Stomach (tissue), 9 donors: ENCODE results near the gene PRXL2B. TPM values are rescaled to one million over a fixed set of nuclear protein-coding genes. Genes with fewer than 3 reads are reported as not detected.
A peak's percentile ranks its signal among the peaks of the same experiment; 100 is the strongest.
"Not testable (repeated sequence)": the region's sequence is repeated elsewhere in the genome, so short reads cannot be mapped to it uniquely, and the experiment has no call there.

Experiments used
- DNase-seq, 2 donors: peaks; one replicate each; pipeline versions ENCODE4 v3.0.0 to v3.0.0-alpha.2; 2013 to 2019
- H3K27ac ChIP-seq, 5 donors: fragments of 200-600 bp in 4 of 5; sonication (generic) in 4 of 5; one replicate each; pipeline ENCODE4 v1.5.1; 2013 to 2019; ENCODE audit warnings: mild to moderate bottlenecking in 1 of 5, moderate library complexity in 1 of 5
- H3K27me3 ChIP-seq, 3 donors: fragments of 200-600 bp; sonication (generic); one replicate each; pipeline ENCODE4 v1.5.1; 2017 to 2019; ENCODE audit warnings: mixed run types in 1 of 3
- H3K36me3 ChIP-seq, 4 donors: fragments of 200-600 bp; sonication (generic); 1 replicate in 3 of 4; 2 replicates in 1 of 4; pipeline ENCODE4 v1.5.1; 2016 to 2019
- H3K4me1 ChIP-seq, 4 donors: fragments of 200-600 bp; sonication (generic); one replicate each; pipeline ENCODE4 v1.5.1; 2016 to 2019
- H3K4me3 ChIP-seq, 4 donors: fragments of 200-600 bp; sonication (generic) in 3 of 4; one replicate each; pipeline ENCODE4 v1.5.1; 2016 to 2019; ENCODE audit warnings: mild to moderate bottlenecking in 1 of 4
- H3K9me3 ChIP-seq, 4 donors: fragments of 200-600 bp; sonication (generic); one replicate each; pipeline ENCODE4 v1.5.1; 2016 to 2019
- EP300 ChIP-seq: sonication (generic); formaldehyde crosslinking; IDR thresholded peaks from one replicate; pipeline ENCODE4 v1.6.1; 2017; ENCODE audit warnings: antibody characterized with exemption
- POLR2A ChIP-seq, 4 donors: fragments of 450-650 bp; IDR thresholded peaks; one replicate each; pipeline ENCODE4 v1.6.1; 2016; ENCODE audit warnings: antibody characterized with exemption in 4 of 4, control low read depth in 2 of 4, mild to moderate bottlenecking in 1 of 4, moderate library complexity in 1 of 4
- POLR2AphosphoS5 ChIP-seq, 3 donors: sonication (generic); formaldehyde crosslinking; IDR thresholded peaks; one replicate each; pipeline ENCODE4 v1.6.1; 2016; ENCODE audit warnings: antibody characterized with exemption in 3 of 3
- WGBS, 5 donors: extraction: QIAGEN DNeasy Blood & Tissue Kit in 3 of 5; methylation state at CpG; one replicate each; pipeline versions ENCODE4 v1.1.5 to v1.1.7; 2013 to 2018; 5-methylcytosine and 5-hydroxymethylcytosine counted together
- intact Hi-C: fragments of 100-400 bp; cut with DNase I; formaldehyde crosslinking; loops from one replicate; pipeline ENCODE4 v1.15.1; 2023; ENCODE audit warnings: low total_unique reads
- polyA plus RNA-seq, 3 donors: library from polyadenylated mRNA; stranded (reverse); fragments of 200-250 nt; gene quantifications; one replicate each; pipeline ENCODE4 v1.2.3, GENCODE V29; 2013
- total RNA-seq, 5 donors: library from RNA; depleted of rRNA; stranded (reverse); fragments of >200 nt; gene quantifications; one replicate each; pipeline versions ENCODE4 v1.1.0 to v1.2.3, GENCODE V29; 2014 to 2016
- TF ChIP-seq, protein P1 (sequence below), 7 experiments: fragments of 450-650 bp in 4 of 7; fragments of 200-600 bp in 3 of 7; sonication (generic) in 3 of 7; IDR thresholded peaks; one replicate each; pipeline ENCODE4 v1.5.1; 2016 to 2019; ENCODE audit warnings: antibody characterized with exemption in 7 of 7, control low read depth in 2 of 7, mild to moderate bottlenecking in 1 of 7
- donor health status: healthy with polysubstance abuse.
- donor health status: Bipolar disorder and iron deficiency.
- donor health status: healthy.

The PRXL2B gene
- total and polyA plus RNA-seq, 8 donors, result 8.5 to 668 (median 21.0) TPM

DNA sequence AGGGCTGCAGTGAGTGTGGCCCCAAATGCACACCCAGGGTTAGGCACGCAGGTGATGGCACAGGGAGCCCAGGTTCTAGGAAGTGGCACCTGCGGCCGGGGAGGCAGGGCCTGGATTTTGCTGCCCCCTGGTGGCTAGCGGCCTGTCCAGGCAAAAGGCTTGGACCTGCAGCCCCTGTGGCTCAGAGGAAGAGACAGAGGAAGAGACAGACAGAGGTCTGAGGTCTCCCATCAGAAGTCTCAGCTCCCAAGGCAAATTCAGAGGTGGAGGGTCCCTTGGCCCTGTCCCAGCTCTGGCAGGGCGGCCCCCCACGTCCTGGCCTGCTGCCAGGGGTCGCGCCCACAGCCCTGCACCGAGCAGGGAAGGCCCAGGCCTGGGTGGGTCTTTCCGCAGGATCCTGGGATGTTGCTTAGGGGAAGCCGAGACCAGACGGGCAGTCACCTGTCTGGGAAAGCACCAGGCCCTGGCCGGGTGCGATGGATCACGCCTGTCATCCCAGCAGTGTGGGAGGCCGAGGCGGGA is 38.4 kb upstream of the PRXL2B start:
- H3K36me3 ChIP-seq, result no peaks in the 10 kb centered on the region
- 3 to 11% (median 5%) methylated on average over 16 to 17 of the region's 17 CpGs for WGBS, 5 donors
- H3K27me3 ChIP-seq, result peaks cover 0 to 29% (median 0%) of the 10 kb centered on the region in 3 donors
- intact Hi-C loops, result loop anchor here (10.0 kb wide), 1 partner anchor 97 kb away; no protein-coding TSS in a partner anchor
- TF ChIP-seq, protein P1, sequence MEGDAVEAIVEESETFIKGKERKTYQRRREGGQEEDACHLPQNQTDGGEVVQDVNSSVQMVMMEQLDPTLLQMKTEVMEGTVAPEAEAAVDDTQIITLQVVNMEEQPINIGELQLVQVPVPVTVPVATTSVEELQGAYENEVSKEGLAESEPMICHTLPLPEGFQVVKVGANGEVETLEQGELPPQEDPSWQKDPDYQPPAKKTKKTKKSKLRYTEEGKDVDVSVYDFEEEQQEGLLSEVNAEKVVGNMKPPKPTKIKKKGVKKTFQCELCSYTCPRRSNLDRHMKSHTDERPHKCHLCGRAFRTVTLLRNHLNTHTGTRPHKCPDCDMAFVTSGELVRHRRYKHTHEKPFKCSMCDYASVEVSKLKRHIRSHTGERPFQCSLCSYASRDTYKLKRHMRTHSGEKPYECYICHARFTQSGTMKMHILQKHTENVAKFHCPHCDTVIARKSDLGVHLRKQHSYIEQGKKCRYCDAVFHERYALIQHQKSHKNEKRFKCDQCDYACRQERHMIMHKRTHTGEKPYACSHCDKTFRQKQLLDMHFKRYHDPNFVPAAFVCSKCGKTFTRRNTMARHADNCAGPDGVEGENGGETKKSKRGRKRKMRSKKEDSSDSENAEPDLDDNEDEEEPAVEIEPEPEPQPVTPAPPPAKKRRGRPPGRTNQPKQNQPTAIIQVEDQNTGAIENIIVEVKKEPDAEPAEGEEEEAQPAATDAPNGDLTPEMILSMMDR (IDR thresholded peaks at IDR 0.05), result peak in 5 of 7 experiments; percentile 85 to 96 (median 94)
- TF ChIP-seq POLR2A (IDR thresholded peaks at IDR 0.05) (no peak), EP300 (no peak), POLR2AphosphoS5 (IDR thresholded peaks at IDR 0.05) (peak; percentile 5 to 60 (median 8))
- peak; percentile 90 to 94 for DNase-seq
- H3K27ac ChIP-seq, result peak overlapping the region; percentile 92 to 98 (median 97)
- peaks cover 57 to 74% (median 67%) of the 10 kb centered on the region in 4 donors for H3K4me1 ChIP-seq
- H3K9me3 ChIP-seq, result no peaks in the 10 kb centered on the region
- peak overlapping the region; percentile 52 to 67 (median 54) for H3K4me3 ChIP-seq

DNA sequence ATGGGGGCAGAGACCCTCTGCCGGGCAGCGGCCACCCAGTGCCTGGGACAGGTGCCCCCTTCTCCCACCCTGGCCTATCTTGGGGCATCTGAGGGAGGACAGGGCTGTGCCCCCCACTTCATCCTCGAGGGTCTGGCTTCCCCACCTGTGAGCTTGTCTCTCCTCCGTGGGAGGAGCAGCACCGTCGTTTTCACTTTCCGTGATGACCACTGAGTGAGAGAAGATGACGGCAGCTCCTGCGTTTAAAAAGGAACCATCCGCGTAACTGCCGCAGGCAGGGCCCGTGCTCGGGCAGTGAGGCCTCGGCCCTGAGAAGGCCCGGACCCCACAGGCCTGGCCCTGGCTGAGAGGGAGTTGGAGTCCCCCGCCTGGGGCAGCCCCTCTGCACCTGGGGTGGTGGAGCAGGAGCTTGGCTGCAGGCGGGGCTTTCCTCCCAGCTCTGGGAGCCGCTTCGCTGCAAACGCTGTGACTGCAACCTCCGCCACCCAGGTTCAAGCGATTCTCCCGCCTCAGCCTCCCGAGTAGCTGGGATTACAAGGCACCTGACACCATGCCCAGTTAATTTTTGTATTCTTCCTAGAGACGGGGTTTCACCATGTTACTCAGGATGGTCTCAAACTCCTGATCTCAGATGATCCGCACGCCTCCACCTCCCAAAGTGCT is 37.1 kb upstream of the PRXL2B start:
- Histone ChIP-seq H3K27me3 (peaks cover 0 to 17% (median 0%) of the 10 kb centered on the region in 3 donors), H3K4me3 (peak overlapping the region; percentile 22 to 67 (median 52)), H3K4me1 (peaks cover 45 to 66% (median 59%) of the 10 kb centered on the region in 4 donors), H3K27ac (peak overlapping the region; percentile 92 to 98 (median 97))
- intact Hi-C loops, result loop anchor here (10.0 kb wide), 1 partner anchor 95 kb away; no protein-coding TSS in a partner anchor
- not testable (repeated sequence) for H3K36me3 ChIP-seq, DNase-seq, H3K9me3 ChIP-seq
- 81 to 89% (median 82%) methylated on average over 18 to 26 of the region's 28 CpGs for WGBS, 5 donors

DNA sequence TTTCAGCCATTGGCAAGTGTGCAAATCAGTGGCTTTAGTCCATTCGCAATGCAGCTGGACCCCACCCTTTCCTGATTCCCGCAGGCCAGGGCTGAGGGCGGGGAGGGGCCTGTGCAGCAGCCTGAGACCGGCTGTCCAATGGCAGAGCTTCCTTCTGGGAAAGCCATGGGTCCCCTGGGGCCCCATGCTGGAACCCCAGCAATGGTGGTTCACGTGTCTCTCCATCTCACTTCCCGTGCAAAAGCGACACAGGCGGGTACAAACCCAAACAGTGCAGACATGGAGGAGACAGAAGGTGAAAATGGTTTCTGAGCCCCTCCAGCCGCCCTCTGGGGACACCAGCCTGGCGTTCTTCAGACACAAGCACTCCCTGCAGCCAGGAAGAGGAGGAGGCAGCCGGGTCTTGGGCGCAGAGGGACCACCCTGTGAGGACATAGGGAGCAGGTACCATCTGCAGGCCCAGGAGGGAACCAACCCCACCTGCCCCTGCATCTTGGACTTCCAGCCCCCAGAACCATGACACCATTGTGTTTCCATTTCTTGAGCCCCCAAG is 36.2 kb upstream of the PRXL2B start:
- WGBS, 5 donors, result 56 to 70% (median 58%) methylated on average over 8 to 11 of the region's 12 CpGs
- intact Hi-C loops, H3K36me3 ChIP-seq, DNase-seq, H3K9me3 ChIP-seq: not testable (repeated sequence)
- Histone ChIP-seq H3K27me3 (peaks cover 0 to 17% (median 0%) of the 10 kb centered on the region in 3 donors), H3K27ac (peak overlapping the region in 4 of 5 donors; percentile 23 to 97 (median 30)), H3K4me1 (peaks cover 47 to 66% (median 59%) of the 10 kb centered on the region in 4 donors), H3K4me3 (peak overlapping the region in 1 of 4 donors; percentile 13)

DNA sequence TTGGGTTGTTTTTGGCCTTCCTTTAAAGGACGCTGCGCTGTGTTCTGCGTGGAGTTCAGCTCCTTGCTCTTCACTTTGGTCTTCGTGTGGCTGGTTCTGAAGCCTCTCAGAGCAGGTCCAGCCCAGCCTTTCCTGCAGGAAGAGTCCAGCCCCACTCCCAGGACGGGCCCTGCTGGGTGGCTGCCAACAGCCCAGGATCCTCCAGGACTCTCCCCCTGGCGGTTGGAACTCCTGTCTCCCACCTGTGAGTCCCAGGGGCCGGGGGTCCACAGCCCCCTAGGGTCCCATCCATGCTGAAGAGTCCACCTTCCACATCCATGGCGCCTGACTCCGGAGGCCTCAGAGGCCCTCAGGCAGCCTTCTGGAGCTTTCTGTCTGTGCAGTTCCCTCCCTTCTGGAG is 35.0 kb upstream of the PRXL2B start:
- intact Hi-C loops, H3K4me3 ChIP-seq, H3K9me3 ChIP-seq, H3K36me3 ChIP-seq, DNase-seq, H3K27me3 ChIP-seq: not testable (repeated sequence)
- WGBS, 5 donors, result 78 to 83% (median 81%) methylated on average over 3 to 9 of the region's 9 CpGs
- peaks cover 40 to 60% (median 53%) of the 10 kb centered on the region in 4 donors for H3K4me1 ChIP-seq
- H3K27ac ChIP-seq, result peak overlapping the region in 2 of 5 donors; percentile 0 to 18

DNA sequence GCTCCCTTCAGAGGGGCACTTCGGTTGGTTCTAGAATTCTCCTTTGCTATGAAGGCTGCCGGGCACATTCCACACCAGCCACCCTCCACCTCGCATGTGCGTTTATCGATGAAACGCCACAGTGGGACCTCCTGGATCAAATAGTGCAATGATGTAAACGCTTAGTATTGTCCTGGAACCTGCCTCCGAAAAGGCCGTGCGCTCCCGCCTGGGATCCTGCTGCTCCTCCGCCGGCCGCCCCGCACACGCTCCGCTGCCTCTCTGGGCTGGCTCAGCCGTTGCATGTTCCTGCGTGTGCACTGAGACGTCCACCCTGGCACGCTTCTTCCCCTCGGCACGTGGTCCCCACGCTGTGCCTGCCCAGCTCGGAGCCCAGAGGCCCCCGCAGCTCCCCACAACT is 34.4 kb upstream of the PRXL2B start:
- no peaks in the 10 kb centered on the region for H3K9me3 ChIP-seq
- 83 to 96% (median 93%) methylated on average over 12 to 26 of the region's 26 CpGs for WGBS, 5 donors
- no peaks in the 10 kb centered on the region for H3K36me3 ChIP-seq
- peaks cover 0 to 3% (median 0%) of the 10 kb centered on the region in 3 donors for H3K27me3 ChIP-seq
- DNase-seq, result no peak
- intact Hi-C loops, result no loop called here
- H3K27ac ChIP-seq, result no peak overlapping the region
- no peak for TF ChIP-seq EP300
- no peak for TF ChIP-seq POLR2A (IDR thresholded peaks at IDR 0.05)
- TF ChIP-seq, protein P1 (IDR thresholded peaks at IDR 0.05), result no peak
- TF ChIP-seq POLR2AphosphoS5 (IDR thresholded peaks at IDR 0.05), result no peak
- H3K4me3 ChIP-seq, result no peak overlapping the region
- H3K4me1 ChIP-seq, result peaks cover 41 to 60% (median 53%) of the 10 kb centered on the region in 4 donors

DNA sequence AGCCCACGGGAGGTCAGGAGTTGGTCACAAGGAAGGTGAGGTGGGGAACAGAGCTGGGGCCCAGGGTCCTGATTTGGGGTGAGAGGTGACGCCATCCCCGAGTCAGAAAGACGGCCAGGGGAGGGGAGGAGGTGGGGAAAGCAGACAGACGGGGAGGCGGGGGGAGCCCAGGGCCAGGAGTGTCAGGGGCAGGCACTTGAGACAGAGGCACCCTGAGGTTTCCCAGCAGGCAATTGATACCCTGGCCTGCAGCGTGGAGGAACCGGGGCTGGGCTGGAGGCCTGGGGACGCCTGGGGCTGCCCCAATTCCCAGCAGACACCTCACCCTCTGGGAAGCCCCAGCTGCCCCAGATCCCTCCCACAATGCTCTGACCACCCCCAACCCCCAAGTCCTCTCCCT is 33.5 kb upstream of the PRXL2B start:
- H3K4me1 ChIP-seq, result peaks cover 41 to 60% (median 53%) of the 10 kb centered on the region in 4 donors
- H3K27me3 ChIP-seq, intact Hi-C loops, H3K27ac ChIP-seq, H3K9me3 ChIP-seq, H3K36me3 ChIP-seq, DNase-seq, H3K4me3 ChIP-seq: not testable (repeated sequence)
- 70 to 83% (median 77%) methylated on average over 4 to 8 of the region's 9 CpGs; no CpG with 5 or more reads in 1 of the 5 donors for WGBS, 5 donors
